Measurements from ENCODE around the gene CDC26.

- TF ChIP-seq, protein P1, sequence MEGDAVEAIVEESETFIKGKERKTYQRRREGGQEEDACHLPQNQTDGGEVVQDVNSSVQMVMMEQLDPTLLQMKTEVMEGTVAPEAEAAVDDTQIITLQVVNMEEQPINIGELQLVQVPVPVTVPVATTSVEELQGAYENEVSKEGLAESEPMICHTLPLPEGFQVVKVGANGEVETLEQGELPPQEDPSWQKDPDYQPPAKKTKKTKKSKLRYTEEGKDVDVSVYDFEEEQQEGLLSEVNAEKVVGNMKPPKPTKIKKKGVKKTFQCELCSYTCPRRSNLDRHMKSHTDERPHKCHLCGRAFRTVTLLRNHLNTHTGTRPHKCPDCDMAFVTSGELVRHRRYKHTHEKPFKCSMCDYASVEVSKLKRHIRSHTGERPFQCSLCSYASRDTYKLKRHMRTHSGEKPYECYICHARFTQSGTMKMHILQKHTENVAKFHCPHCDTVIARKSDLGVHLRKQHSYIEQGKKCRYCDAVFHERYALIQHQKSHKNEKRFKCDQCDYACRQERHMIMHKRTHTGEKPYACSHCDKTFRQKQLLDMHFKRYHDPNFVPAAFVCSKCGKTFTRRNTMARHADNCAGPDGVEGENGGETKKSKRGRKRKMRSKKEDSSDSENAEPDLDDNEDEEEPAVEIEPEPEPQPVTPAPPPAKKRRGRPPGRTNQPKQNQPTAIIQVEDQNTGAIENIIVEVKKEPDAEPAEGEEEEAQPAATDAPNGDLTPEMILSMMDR (conservative IDR thresholded peaks at IDR 0.05; ENCODE audit: low read length) = no peak
- no peak for TF ChIP-seq EZH2phosphoT487 (IDR thresholded peaks at IDR 0.05; ENCODE audit: borderline replicate concordance, low read depth, low read length)
Measured at GRCh38 chr9:113320051-113320450, 44.7 kb upstream of the CDC26 start.

All from OCI-LY7 (cell line).